ENCODE results near the gene RNF207. TPM values are rescaled to one million over a fixed set of nuclear protein-coding genes. Genes with fewer than 3 reads are reported as not detected.

Gene RNF207
- total and polyA plus RNA-seq, 2 donors: 3.0 to 18.8 TPM

Other genes with a start within 250 kb of the RNF207 start
- 2.5 TPM for gene NPHP4, start 213.7 kb upstream of the RNF207 start, total RNA-seq
- gene NPHP4, start 213.7 kb upstream of the RNF207 start, polyA plus RNA-seq: 4.2 TPM
- gene KCNAB2, start 160.2 kb upstream of the RNF207 start, total RNA-seq: 19.0 TPM
- 40.1 TPM for gene KCNAB2, start 160.2 kb upstream of the RNF207 start, polyA plus RNA-seq
- 0.28 TPM for gene CHD5, start 25.8 kb upstream of the RNF207 start, total RNA-seq
- 0.98 TPM for gene CHD5, start 25.8 kb upstream of the RNF207 start, polyA plus RNA-seq
- 428 TPM for gene RPL22, start 6.5 kb upstream of the RNF207 start, total RNA-seq
- gene RPL22, start 6.5 kb upstream of the RNF207 start, polyA plus RNA-seq: 1,043 TPM
- gene ICMT, start 29.8 kb downstream of the RNF207 start, total RNA-seq: 29.6 TPM
- 21.3 TPM for gene ICMT, start 29.8 kb downstream of the RNF207 start, polyA plus RNA-seq
- gene HES3, start 38.1 kb downstream of the RNF207 start, total RNA-seq: 0.99 TPM
- gene HES3, start 38.1 kb downstream of the RNF207 start, polyA plus RNA-seq: not detected
- 1.7 TPM for gene GPR153, start 55.0 kb downstream of the RNF207 start, total RNA-seq
- gene GPR153, start 55.0 kb downstream of the RNF207 start, polyA plus RNA-seq: 5.6 TPM
- gene ACOT7, start 187.6 kb downstream of the RNF207 start, total RNA-seq: 22.2 TPM
- gene ACOT7, start 187.6 kb downstream of the RNF207 start, polyA plus RNA-seq: 14.2 TPM
- 0.24 TPM for gene HES2, start 213.8 kb downstream of the RNF207 start, total RNA-seq
- gene HES2, start 213.8 kb downstream of the RNF207 start, polyA plus RNA-seq: 2.2 TPM
- 1.0 TPM for gene ESPN, start 218.7 kb downstream of the RNF207 start, total RNA-seq
- gene ESPN, start 218.7 kb downstream of the RNF207 start, polyA plus RNA-seq: 11.8 TPM